SU-DHL-6 (cell line): Measurements from ENCODE around the gene TMEM175.

Source experiments
- H2AFZ ChIP-seq: fragments of 200-600 bp; sonication (generic); 2 replicates; pipeline ENCODE4 v1.6.1; 2014; ENCODE audit warnings: low read depth, mild to moderate bottlenecking, moderate library complexity, mixed read lengths, antibody characterized with exemption, low read length; ENCODE audit not compliant: severe bottlenecking
- H3F3A ChIP-seq: fragments of 200-600 bp; shearing (Covaris generic); 2 replicates; pipeline ENCODE4 v1.6.0; 2016; ENCODE audit warnings: antibody characterized with exemption, mild to moderate bottlenecking; ENCODE audit not compliant: insufficient read depth
- H3K27ac ChIP-seq: fragments of 200-600 bp; sonication (generic); 2 replicates; pipeline ENCODE4 v1.5.1; 2016; ENCODE audit warnings: low read depth, mild to moderate bottlenecking, low read length, moderate library complexity, mixed read lengths
- H3K27me3 ChIP-seq: fragments of 200-600 bp; sonication (generic), shearing (Covaris generic); 2 replicates; pipeline ENCODE4 v1.6.0; 2014; ENCODE audit warnings: mild to moderate bottlenecking, low read length
- H3K36me3 ChIP-seq: fragments of 200-600 bp; sonication (generic); 2 replicates; pipeline ENCODE4 v1.6.1; 2014; ENCODE audit warnings: mild to moderate bottlenecking, low read length, mixed read lengths
- H3K4me2 ChIP-seq: fragments of 300-600, 200-600 bp; shearing (Covaris generic), sonication (generic); 2 replicates; pipeline ENCODE4 v1.6.0; 2014; ENCODE audit warnings: low read length, low read depth, mild to moderate bottlenecking; ENCODE audit not compliant: poor library complexity, severe bottlenecking
- H3K4me3 ChIP-seq: fragments of 200-600 bp; sonication (generic); 2 replicates; pipeline ENCODE4 v1.5.1; 2014; ENCODE audit warnings: antibody characterized with exemption, low read length, mild to moderate bottlenecking, mixed read lengths; ENCODE audit not compliant: insufficient read depth, poor library complexity, severe bottlenecking
- H3K79me2 ChIP-seq: fragments of 200-600 bp; sonication (generic); 2 replicates; pipeline ENCODE4 v1.6.1; 2014; ENCODE audit warnings: mild to moderate bottlenecking, low read length, moderate library complexity; ENCODE audit not compliant: insufficient read depth
- H3K9ac ChIP-seq: fragments of 200-600 bp; sonication (generic); 2 replicates; pipeline ENCODE4 v1.7.0; 2014; ENCODE audit warnings: mild to moderate bottlenecking, low read length
- H3K9me2 ChIP-seq: fragments of 200-600 bp; sonication (generic); replicated peaks from 2 replicates; pipeline ENCODE4 v1.6.1; 2014; ENCODE audit warnings: low read length; ENCODE audit not compliant: insufficient read depth
- H3K9me3 ChIP-seq: fragments of 200-600 bp; sonication (generic); 2 replicates; pipeline ENCODE4 v1.6.1; 2014; ENCODE audit warnings: low read length, mixed read lengths; ENCODE audit not compliant: insufficient read depth
- H4K20me1 ChIP-seq: fragments of 200-600 bp; sonication (generic); 2 replicates; pipeline ENCODE4 v1.6.1; 2014; ENCODE audit warnings: low read depth, mild to moderate bottlenecking, antibody characterized with exemption, low read length, moderate library complexity, mixed read lengths
- CTCF ChIP-seq: fragments of 200-600 bp; sonication (generic); IDR thresholded peaks from one replicate; pipeline ENCODE4 v1.5.1; 2017; ENCODE audit warnings: antibody characterized with exemption, mild to moderate bottlenecking, low read length, moderate library complexity; ENCODE audit not compliant: insufficient read depth, poor library complexity, severe bottlenecking
- EZH2phosphoT487 ChIP-seq: fragments of 200-600 bp; sonication (generic), shearing (Covaris generic); conservative IDR thresholded peaks from 2 replicates; pipeline ENCODE4 v1.6.1; 2018; ENCODE audit warnings: mild to moderate bottlenecking, antibody characterized with exemption, low read length, moderate library complexity, mixed read lengths

Gene TMEM175

GRCh38 chr4:952881-953573 lies 20.8 kb downstream of the TMEM175 start:
- no peaks in the 10 kb centered on the region for H3K9me3 ChIP-seq
- no peaks in the 10 kb centered on the region for H3K79me2 ChIP-seq
- no peak overlapping the region for H3K4me3 ChIP-seq
- no peak overlapping the region for H3K27ac ChIP-seq
- no peaks in the 10 kb centered on the region for H3K9me2 ChIP-seq
- TF ChIP-seq CTCF (no peak), EZH2phosphoT487 (no peak)
- H4K20me1 ChIP-seq = no peaks in the 10 kb centered on the region
- H3K36me3 ChIP-seq = no peaks in the 10 kb centered on the region
- H3K27me3 ChIP-seq = no peaks in the 10 kb centered on the region
- no peak overlapping the region for H3K9ac ChIP-seq
- no peak overlapping the region for H3K4me2 ChIP-seq
- H2AFZ ChIP-seq = no peak overlapping the region
- no peaks in the 10 kb centered on the region for H3F3A ChIP-seq

- Histone ChIP-seq H3K9ac (no peak overlapping the region), H3K79me2 (no peaks in the 10 kb centered on the region)
Observed at GRCh38 chr4:953574-953915, 21.3 kb downstream of the TMEM175 start.

GRCh38 chr4:954211-955020 lies 22.2 kb downstream of the TMEM175 start:
- no peaks in the 10 kb centered on the region for H3F3A ChIP-seq
- no peak overlapping the region for H3K4me2 ChIP-seq
- no peak overlapping the region for H2AFZ ChIP-seq
- no peaks in the 10 kb centered on the region for H3K36me3 ChIP-seq
- H3K79me2 ChIP-seq = no peaks in the 10 kb centered on the region
- H3K9ac ChIP-seq = no peak overlapping the region
- no peaks in the 10 kb centered on the region for H3K9me2 ChIP-seq
- H3K4me3 ChIP-seq = no peak overlapping the region
- no peaks in the 10 kb centered on the region for H4K20me1 ChIP-seq
- H3K27ac ChIP-seq = no peak overlapping the region
- no peaks in the 10 kb centered on the region for H3K9me3 ChIP-seq
- no peaks in the 10 kb centered on the region for H3K27me3 ChIP-seq
- TF ChIP-seq EZH2phosphoT487 = no peak
- no peak for TF ChIP-seq CTCF

More at GRCh38 chr4:953574-953915, 21.3 kb downstream of the TMEM175 start:
- no peak for TF ChIP-seq EZH2phosphoT487
- no peak for TF ChIP-seq CTCF
- no peak overlapping the region for H3K27ac ChIP-seq
- no peak overlapping the region for H2AFZ ChIP-seq
- H4K20me1 ChIP-seq = no peaks in the 10 kb centered on the region
- H3F3A ChIP-seq = no peaks in the 10 kb centered on the region
- no peaks in the 10 kb centered on the region for H3K27me3 ChIP-seq
- no peaks in the 10 kb centered on the region for H3K9me2 ChIP-seq
- H3K4me2 ChIP-seq = no peak overlapping the region
- H3K9me3 ChIP-seq = no peaks in the 10 kb centered on the region
- H3K36me3 ChIP-seq = no peaks in the 10 kb centered on the region
- no peak overlapping the region for H3K4me3 ChIP-seq
